ENCODE data around the gene NT5C1B.

DNA sequence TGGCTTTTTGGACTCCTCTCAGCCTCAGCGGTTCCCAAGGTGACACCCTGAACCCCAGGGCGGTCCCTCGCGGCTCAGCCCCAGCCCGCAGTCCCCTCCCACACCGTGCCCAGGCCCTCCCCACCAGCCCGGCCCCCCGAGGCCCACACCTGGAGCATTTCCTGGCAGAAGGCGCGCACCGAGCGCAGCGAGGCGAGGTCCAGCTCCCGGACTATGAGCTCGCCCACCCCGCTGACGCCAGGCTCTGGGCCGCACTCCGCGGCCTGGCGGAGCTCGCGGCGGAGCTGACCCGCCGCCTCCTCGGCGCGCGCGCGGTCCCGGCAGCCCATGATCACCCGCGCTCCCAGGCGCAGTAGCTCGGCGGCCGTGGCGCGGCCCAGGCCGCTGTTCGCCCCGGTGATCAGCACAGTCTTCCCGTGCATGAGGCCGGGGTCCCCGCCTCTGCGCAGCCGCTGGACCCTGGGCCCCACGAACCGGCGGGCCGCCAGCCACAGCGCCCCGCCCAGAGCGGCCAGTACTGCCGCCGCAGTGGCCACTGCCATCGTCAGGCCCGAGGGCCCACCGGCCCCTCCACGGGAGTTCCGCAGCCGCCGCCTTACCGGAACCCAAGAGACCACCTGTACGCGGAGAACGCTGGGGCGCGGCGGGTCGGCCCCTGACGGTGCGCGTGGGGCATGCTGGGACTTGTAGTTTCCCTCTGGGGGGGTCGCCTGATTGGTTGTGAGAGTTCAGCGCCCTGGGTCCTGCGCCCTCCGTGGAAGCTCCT, 29.2 kb downstream of the NT5C1B start, which contains the start of gene RDH14:
- TF ChIP-seq RAD21 (IDR thresholded peaks at IDR 0.05; ENCODE audit: low read depth): no peak
- peak; percentile 67 for TF ChIP-seq CREB1 (IDR thresholded peaks at IDR 0.05; ENCODE audit: low read depth)
- TF ChIP-seq EP300 (IDR thresholded peaks at IDR 0.05; ENCODE audit: borderline replicate concordance): no peak
- 0 out of 2 replicates have a peak, but pooled peaks have one; percentile 4 for TF ChIP-seq NFIC (IDR thresholded peaks at IDR 0.05)
- TF ChIP-seq YY1 (IDR thresholded peaks at IDR 0.05; ENCODE audit: low read depth): peak; percentile 80; the same call in 1 of the 2 replicates
- TF ChIP-seq CEBPB (IDR thresholded peaks at IDR 0.05): no peak; the same call in 1 of the 2 replicates
- TF ChIP-seq, protein P1, sequence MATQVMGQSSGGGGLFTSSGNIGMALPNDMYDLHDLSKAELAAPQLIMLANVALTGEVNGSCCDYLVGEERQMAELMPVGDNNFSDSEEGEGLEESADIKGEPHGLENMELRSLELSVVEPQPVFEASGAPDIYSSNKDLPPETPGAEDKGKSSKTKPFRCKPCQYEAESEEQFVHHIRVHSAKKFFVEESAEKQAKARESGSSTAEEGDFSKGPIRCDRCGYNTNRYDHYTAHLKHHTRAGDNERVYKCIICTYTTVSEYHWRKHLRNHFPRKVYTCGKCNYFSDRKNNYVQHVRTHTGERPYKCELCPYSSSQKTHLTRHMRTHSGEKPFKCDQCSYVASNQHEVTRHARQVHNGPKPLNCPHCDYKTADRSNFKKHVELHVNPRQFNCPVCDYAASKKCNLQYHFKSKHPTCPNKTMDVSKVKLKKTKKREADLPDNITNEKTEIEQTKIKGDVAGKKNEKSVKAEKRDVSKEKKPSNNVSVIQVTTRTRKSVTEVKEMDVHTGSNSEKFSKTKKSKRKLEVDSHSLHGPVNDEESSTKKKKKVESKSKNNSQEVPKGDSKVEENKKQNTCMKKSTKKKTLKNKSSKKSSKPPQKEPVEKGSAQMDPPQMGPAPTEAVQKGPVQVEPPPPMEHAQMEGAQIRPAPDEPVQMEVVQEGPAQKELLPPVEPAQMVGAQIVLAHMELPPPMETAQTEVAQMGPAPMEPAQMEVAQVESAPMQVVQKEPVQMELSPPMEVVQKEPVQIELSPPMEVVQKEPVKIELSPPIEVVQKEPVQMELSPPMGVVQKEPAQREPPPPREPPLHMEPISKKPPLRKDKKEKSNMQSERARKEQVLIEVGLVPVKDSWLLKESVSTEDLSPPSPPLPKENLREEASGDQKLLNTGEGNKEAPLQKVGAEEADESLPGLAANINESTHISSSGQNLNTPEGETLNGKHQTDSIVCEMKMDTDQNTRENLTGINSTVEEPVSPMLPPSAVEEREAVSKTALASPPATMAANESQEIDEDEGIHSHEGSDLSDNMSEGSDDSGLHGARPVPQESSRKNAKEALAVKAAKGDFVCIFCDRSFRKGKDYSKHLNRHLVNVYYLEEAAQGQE (IDR thresholded peaks at IDR 0.05; ENCODE audit: low read depth): no peak
- no peak for TF ChIP-seq EGR1 (IDR thresholded peaks at IDR 0.05)
- peak; percentile 71 for TF ChIP-seq TAF1 (IDR thresholded peaks at IDR 0.05; ENCODE audit: low read depth)
